Activated naive CD8-positive, alpha-beta T cell (primary cell): ENCODE results near the gene FOXRED2.

Experiments
- H3K27ac Mint-ChIP-seq: one replicate; pipeline ENCODE4 v1.8.0; 2021; ENCODE audit warnings: mixed read lengths
- H3K27me3 Mint-ChIP-seq: one replicate; pipeline ENCODE4 v1.8.0; 2021; ENCODE audit warnings: mixed read lengths
- H3K36me3 Mint-ChIP-seq: one replicate; pipeline ENCODE4 v1.8.0; 2021; ENCODE audit warnings: mixed read lengths
- H3K4me1 Mint-ChIP-seq: one replicate; pipeline ENCODE4 v1.8.0; 2021; ENCODE audit warnings: low read depth, mixed read lengths
- H3K4me3 Mint-ChIP-seq: one replicate; pipeline ENCODE4 v1.8.0; 2021; ENCODE audit warnings: mild to moderate bottlenecking, mixed read lengths
- H3K9me3 Mint-ChIP-seq: one replicate; pipeline ENCODE4 v1.8.0; 2021; ENCODE audit warnings: low read depth, mixed read lengths

The FOXRED2 gene

DNA sequence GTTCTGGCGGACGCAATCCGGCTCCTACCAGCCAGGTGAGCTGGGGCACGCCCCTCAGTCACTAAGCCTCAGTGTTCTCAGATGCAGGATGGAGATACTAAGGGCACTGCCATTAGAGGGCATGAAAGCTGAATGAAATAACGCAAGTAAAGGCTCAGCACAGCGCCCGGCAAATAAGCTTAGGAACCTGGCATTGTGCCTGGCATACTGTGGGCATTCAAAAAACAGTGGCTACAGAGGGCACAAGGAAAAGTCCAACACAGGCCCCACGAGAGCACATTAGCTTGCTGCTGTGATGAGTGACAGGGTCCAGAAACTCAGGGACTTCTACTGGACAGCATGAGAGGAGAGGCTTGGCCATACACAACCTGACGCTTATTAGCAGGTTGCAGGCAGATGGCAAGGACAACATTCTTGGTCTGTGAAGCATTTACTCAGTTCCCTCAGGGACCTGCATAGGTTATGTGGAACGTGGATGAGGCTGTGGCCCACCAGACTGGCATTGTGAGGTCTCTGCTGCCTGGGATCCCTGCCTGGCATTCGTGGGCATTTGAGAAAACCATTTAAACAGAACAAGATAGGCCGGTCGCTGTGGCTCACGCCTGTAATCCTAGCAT, 37.6 kb downstream of the FOXRED2 start:
- Mint-ChIP-seq H3K27ac (peak overlapping the region; percentile 22), H3K36me3 (no peaks in the 10 kb centered on the region)

DNA sequence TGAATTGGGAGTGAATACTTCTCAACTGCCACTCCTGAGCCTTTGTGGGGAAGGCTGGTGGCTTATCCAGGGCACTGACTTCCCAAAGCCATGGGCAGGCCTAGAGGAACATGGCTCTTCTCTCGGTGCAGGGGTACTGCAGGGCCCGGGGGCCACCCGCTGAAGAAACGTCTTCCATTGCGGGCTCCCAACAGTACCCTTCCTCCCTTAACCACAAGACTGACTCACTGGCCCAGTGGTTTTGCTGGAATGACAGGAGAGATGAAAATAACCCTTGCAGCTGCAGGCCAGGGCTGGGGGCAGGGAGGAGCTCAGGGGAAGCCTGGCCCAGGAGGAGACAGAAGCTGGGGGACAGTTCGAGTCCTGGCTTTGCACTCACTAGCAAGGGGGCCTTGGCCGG, 38.9 kb downstream of the FOXRED2 start:
- no peak overlapping the region for H3K27ac Mint-ChIP-seq

More for the DNA sequence above, 37.6 kb downstream of the FOXRED2 start:
- no peaks in the 10 kb centered on the region for H3K27me3 Mint-ChIP-seq
- H3K4me3 Mint-ChIP-seq, result no peak overlapping the region
- no peaks in the 10 kb centered on the region for H3K9me3 Mint-ChIP-seq
- H3K4me1 Mint-ChIP-seq, result peaks cover 30% of the 10 kb centered on the region

DNA sequence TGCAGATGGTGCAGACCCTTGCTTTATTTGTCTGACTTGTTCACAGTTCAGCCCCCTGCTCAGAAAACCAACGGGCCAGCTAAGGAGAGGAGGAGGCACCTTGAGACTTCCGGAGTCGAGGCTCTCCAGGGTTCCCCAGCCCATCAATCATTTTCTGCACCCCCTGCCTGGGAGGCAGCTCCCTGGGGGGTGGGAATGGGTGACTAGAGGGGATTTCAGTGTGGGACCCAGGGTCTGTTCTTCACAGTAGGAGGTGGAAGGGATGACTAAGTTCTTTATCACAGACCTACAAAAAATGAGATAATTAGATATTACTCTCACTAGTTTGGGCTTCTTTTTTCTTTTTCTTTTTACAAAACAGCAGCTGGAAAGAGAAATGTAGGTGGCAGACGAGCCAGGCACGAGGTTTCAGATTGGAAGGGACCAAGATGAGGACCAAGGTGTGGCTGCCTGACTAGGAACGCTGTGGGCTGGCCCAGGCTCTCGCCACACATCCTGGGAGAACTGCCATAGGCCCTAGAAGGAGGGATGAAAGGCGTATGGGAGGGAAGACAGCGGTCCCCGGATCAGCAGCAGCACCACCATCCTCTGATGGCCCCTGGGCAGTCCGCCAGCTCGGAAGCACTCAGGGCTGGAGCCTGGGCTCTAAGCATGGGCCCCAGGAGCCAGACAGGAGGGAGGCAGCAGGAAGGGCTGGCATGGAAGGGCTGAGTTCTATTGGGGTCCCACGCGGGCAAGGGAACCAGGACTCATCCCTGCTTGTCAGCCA, 39.6 kb downstream of the FOXRED2 start:
- H3K36me3 Mint-ChIP-seq, result no peaks in the 10 kb centered on the region
- H3K9me3 Mint-ChIP-seq, result no peaks in the 10 kb centered on the region
- H3K4me3 Mint-ChIP-seq, result peak overlapping the region; percentile 10
- no peaks in the 10 kb centered on the region for H3K27me3 Mint-ChIP-seq
- H3K4me1 Mint-ChIP-seq, result peaks cover 30% of the 10 kb centered on the region
- peak overlapping the region; percentile 80 for H3K27ac Mint-ChIP-seq

More for the DNA sequence above, 38.9 kb downstream of the FOXRED2 start:
- H3K36me3 Mint-ChIP-seq, result no peaks in the 10 kb centered on the region
- peaks cover 30% of the 10 kb centered on the region for H3K4me1 Mint-ChIP-seq
- no peaks in the 10 kb centered on the region for H3K27me3 Mint-ChIP-seq
- H3K9me3 Mint-ChIP-seq, result no peaks in the 10 kb centered on the region
- no peak overlapping the region for H3K4me3 Mint-ChIP-seq

DNA sequence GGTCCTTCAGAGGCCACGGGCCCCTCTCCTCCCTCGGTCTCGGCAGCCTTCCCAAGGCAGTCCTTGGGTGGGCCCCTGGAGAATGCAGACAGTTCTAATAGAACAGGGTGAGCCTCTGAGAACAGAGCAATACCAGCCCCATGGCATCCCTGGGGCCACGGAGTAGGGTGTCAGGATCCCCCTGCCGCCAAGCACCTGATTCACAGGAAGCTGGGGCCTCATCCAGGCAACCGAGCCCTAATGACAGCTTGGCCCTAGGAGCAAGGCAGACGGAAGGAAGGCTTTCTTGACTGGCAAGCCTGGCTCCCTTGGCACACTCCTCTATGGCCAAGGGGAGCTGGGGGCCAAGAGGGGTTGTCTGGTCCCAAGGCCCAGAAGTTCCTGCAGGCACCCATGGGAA, 40.6 kb downstream of the FOXRED2 start:
- Mint-ChIP-seq H3K4me3 (no peak overlapping the region), H3K4me1 (peaks cover 30% of the 10 kb centered on the region), H3K9me3 (no peaks in the 10 kb centered on the region), H3K27me3 (no peaks in the 10 kb centered on the region), H3K36me3 (no peaks in the 10 kb centered on the region), H3K27ac (peak overlapping the region; percentile 80)

DNA sequence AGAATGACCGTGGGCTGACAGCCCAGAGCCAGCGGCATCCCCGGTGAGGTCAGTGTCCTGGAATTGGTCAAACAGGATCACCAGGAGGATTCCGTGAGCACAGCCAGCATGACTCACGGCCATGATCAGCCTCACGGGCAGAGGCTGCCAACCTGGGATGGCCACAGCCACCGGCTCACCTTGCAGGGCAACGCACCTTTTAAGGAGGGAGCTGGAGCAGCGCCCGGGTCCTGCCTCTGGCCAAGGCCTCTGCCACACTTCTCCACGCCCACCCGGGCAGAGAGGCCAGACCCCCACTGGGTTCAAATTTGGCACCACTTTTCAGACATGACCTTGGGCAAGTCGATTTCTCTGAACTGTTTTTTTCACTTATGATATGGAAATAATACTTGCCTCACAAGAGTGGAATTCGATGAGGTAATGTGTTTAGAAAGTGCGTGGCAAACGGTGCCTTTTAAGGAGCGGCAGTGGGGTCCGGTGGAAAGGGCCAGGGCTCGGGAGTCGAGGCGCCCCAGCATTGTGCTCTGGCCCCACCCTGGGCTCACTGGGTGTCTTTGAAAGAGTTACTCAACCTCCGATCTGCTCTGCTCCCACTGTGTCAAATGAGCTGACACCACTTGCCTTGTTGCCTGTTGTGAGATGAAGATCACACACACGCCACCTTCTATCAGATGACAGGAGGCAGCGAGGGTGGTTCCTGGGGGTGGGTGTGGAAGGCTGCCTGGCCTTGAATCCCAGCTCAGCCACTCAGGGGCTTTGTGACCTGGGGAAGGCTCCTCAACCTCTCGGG, 41.4 kb downstream of the FOXRED2 start:
- no peaks in the 10 kb centered on the region for H3K9me3 Mint-ChIP-seq
- peaks cover 25% of the 10 kb centered on the region for H3K4me1 Mint-ChIP-seq
- H3K27me3 Mint-ChIP-seq, result no peaks in the 10 kb centered on the region
- H3K27ac Mint-ChIP-seq, result peak overlapping the region; percentile 41
- H3K36me3 Mint-ChIP-seq, result no peaks in the 10 kb centered on the region
- no peak overlapping the region for H3K4me3 Mint-ChIP-seq

DNA sequence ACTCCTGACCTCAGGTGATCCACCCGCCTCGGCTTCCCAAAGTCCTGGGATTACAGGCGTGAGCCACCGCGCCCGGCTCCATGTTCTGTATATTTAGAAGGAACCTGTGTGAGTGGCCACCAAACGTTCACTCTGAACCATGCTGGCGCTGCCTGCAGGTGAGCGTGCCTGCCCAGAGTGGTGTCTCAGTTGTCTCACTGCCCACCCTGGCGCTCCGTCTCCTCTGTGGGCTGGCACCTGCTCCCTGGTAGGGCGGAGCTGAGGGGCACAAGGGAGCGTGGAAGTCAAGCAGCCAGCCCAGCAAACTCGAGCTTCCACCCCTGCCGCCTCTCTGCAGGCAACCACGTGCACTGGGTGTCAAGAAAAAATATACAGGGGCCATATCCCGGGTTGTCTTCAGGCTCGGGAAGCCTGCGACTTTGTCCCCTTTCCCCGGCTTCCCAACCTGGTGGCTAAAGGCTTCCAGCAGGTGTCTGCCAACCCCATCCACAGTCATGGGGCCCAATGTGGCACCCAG, 42.1 kb downstream of the FOXRED2 start:
- Mint-ChIP-seq H3K4me1 (peaks cover 19% of the 10 kb centered on the region), H3K4me3 (no peak overlapping the region), H3K27ac (no peak overlapping the region), H3K27me3 (no peaks in the 10 kb centered on the region), H3K36me3 (no peaks in the 10 kb centered on the region), H3K9me3 (no peaks in the 10 kb centered on the region)

DNA sequence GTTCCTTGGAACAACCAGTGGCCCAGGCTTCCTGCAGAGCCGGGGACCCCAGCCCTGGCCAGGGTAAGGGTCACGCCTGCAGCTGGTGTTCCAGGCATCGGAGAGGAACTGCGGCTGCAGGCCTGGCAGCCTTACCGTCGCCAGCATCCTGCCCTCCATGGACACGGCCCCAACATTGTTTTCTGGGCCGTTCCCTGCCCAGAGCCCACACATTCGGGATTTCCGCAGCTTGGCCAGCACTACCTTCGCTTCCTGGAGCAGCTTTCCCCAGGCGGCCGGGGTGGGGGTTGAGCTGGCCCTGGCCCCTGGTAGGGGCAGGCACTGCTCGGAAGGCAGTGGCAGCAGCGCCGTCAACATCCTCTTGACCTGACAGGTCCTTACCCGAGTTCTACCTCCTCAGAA, 43.1 kb downstream of the FOXRED2 start:
- Mint-ChIP-seq H3K27me3 (no peaks in the 10 kb centered on the region), H3K4me1 (peaks cover 18% of the 10 kb centered on the region), H3K36me3 (no peaks in the 10 kb centered on the region), H3K4me3 (no peak overlapping the region), H3K9me3 (no peaks in the 10 kb centered on the region), H3K27ac (no peak overlapping the region)

DNA sequence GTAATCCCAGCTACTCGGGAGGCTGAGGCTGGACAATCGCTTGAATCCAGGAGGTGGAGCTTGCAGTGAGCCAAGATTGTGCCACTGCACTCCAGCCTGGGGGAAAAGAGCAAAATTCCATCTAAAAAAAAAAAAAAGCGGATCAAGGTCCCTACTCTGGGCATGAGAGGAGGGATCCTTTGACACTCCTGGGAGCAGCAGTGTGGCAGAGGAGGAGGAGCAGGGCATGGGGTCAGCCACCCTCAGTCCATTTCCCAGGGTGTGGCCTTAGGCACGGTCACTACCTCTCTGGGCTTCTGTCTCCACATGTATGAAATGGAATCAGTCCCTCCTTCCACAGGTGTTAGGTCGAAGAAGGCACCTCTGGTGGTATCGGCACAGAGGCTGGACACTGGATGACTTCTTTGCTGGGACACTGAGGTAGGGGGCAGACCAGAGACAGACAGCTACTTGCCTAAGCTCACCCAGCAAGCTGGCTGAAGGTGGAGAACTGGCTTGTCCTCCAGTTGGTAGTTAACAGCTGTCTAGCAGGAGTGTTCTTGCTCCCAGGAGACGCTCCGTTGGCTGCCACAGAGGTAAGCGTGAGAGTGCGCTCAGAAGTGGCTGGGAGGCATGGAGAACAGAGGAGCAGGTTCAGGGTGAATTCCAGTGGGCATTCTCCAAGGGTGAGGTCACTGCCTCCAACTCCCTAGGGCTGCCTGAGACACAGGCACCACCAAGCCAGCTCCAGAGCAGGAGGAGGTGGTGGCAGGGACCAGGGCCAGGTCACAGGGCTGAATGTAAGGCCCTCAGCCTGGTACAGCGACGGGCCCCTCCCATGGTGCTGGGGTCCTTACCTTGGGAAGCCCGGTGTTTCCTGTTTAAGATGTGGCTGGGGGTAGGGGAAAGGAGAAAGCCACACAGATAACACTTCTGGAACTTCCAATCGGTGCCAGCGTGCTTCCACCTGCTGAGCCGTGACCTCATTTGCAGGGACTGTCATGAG, 44.9 kb downstream of the FOXRED2 start:
- no peak overlapping the region for H3K4me3 Mint-ChIP-seq
- no peak overlapping the region for H3K27ac Mint-ChIP-seq
- no peaks in the 10 kb centered on the region for H3K9me3 Mint-ChIP-seq
- no peaks in the 10 kb centered on the region for H3K27me3 Mint-ChIP-seq
- H3K36me3 Mint-ChIP-seq, result no peaks in the 10 kb centered on the region
- H3K4me1 Mint-ChIP-seq, result peaks cover 8% of the 10 kb centered on the region

DNA sequence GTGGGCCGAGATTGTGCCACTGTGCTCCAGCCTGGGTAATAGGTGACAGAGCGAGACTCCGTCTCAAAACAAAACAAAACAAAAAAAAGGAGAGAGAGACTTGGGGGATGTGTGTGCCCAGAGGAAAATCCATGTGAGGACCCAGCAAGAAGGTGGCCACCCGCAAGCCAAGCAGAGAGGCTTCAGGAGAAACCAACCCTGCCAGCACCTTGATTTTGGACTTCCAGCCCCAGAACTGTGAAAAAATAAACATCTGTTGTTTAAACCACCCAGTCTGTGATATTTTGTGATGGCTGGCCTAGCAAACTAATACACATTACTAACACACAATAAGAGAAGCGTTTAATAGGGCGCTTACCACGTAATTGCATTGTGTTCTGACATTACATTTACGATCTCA, 46.6 kb downstream of the FOXRED2 start:
- Mint-ChIP-seq H3K27me3 (no peaks in the 10 kb centered on the region), H3K36me3 (no peaks in the 10 kb centered on the region), H3K9me3 (no peaks in the 10 kb centered on the region), H3K4me1 (peaks cover 9% of the 10 kb centered on the region), H3K27ac (no peak overlapping the region), H3K4me3 (no peak overlapping the region)

DNA sequence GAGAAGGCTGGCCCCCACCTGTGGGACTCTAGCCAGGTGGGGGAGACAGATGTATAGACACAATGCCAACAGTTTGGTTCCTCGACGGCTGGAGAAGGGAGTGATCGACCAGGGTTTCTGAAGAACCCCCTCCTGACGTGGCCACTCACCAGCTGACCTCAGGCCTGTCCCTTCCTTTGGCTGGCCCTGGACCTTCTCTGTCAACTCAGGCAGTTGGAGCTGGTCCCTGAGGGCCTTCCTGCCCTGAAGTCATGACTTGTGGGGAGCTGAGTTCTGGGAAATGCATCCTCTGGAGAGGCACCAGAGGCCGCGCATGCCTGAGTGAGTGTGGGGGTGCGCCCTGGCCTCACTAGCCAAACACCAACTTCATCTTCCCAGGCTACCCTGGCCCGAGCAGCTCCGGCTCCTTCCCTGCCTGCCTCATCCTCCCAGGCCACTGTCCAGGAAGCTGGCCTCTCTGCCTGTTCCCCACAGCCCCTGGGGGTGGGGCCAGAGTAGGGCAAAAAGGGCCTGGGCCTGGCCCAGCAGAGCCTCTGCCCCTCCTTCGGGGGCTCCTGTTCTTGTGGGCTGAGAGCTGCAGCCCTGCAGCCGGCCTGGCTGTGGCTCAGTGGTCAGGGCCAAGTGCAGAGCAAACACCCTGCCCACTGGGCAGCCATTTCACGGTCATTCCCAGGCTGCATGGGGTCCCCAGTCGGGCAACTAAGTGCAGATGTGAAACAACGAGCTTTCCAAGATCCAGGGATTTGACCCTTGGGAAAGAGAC, 49.0 kb downstream of the FOXRED2 start:
- Mint-ChIP-seq H3K4me1 (peaks cover 20% of the 10 kb centered on the region), H3K36me3 (no peaks in the 10 kb centered on the region), H3K4me3 (no peak overlapping the region), H3K27ac (no peak overlapping the region), H3K9me3 (no peaks in the 10 kb centered on the region), H3K27me3 (no peaks in the 10 kb centered on the region)

DNA sequence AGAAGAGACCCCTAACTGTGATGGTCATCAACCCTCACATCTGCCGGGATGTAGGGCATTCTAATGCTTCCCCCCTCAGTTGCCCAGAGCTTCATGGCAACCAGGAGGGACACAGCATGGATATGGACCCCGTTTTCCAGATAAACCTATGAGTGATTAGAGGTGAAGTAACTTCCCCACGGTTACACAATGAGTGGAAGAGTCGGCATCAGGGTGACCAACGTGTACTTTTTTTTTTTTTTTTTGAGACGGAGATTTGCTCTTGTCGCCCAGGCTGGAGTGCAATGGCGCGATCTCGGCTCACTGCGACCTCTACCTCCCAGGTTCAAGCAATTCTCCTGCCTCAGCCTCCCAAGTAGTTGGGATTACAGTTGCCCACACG, 50.4 kb downstream of the FOXRED2 start:
- Mint-ChIP-seq H3K4me3 (peak overlapping the region; percentile 62), H3K27ac (peak overlapping the region; percentile 91), H3K9me3 (no peaks in the 10 kb centered on the region), H3K27me3 (no peaks in the 10 kb centered on the region), H3K36me3 (no peaks in the 10 kb centered on the region), H3K4me1 (peaks cover 33% of the 10 kb centered on the region)

DNA sequence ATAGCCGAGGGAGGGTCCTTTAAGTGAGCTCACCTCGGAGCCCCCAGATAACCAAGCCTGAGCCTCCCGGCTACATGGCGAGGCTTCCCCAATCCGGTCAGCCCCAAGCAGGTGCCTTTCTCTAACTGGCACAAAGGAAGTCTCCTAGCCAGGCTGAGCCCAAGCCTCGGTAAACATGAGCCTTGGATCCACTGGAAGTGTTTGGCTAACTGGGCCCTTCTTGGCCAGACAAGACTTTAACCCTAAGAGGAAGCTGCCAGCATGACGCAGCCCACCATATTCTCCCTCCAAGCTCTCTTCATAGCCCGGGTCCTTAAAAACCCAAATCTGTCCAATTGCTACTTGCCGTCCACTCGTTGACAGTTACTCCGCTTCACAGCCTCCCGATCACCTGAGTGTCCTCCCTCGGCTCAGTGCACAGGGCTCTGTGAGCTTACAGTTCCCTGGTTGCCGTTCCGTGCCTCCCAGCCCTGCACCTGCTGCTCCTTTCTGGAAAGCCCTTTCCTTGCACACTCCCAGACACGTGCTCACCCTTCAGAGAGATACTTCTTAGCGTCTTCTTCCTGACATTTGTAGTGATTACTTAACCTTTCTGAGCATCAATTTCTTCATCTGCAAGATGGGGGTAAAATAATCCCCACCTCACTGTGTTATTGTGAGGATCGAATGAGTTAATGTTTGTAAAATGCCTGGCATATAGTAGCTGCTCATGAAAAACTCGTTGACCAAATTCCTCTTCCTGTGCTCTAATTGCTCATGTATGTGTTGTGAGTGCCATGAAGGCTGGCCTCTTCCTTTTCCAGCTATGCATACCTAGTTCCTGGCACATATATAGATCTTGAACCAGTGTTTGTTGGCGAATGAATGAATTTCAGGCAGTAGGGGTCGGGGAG, 51.0 kb downstream of the FOXRED2 start:
- Mint-ChIP-seq H3K36me3 (no peaks in the 10 kb centered on the region), H3K4me1 (peaks cover 39% of the 10 kb centered on the region), H3K27ac (peak overlapping the region; percentile 91), H3K9me3 (no peaks in the 10 kb centered on the region), H3K4me3 (peak overlapping the region; percentile 62), H3K27me3 (no peaks in the 10 kb centered on the region)
